Embryonic facial prominence (tissue), 1 donor: ENCODE measurements around the gene CARD16.

Experiments
- DNase-seq: peaks from one replicate; pipeline ENCODE4 v3.0.0-alpha.2; 2016; ENCODE audit errors: extremely low spot score

CARD16 gene

GRCh38 chr11:104992781-104993180 lies 52.4 kb downstream of the CARD16 start:
- DNase-seq = no peak

DNA sequence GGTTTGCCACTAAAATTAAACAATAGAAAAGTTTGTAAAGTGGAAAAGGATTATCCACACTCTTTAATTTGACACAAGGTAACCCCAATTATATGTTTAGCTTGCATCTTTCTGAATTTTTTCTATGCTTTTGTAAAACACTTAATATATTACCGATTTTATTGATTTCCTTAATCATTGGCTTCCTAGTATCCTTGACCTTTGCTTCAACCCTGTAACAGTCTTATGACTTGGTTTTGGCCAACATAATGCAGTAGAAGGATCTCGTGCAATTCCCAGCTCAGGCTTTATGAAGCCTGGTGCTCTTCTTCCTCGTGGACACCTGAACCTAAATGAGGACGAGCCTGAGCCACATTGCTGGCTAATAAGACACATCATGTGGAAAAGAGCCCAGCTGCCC lies 53.1 kb downstream of the CARD16 start:
- DNase-seq = no peak
